H9 (cell line): ENCODE results near the gene EPHA2. TPM values are rescaled to one million over a fixed set of nuclear protein-coding genes. Genes with fewer than 3 reads are reported as not detected.

Source experiments
- DNase-seq: peaks from one replicate; pipeline ENCODE4 v3.0.0-alpha.2; 2017
- H2AFZ ChIP-seq: one replicate; pipeline ENCODE4 v1.6.1; 2013; ENCODE audit warnings: mild to moderate bottlenecking, low read length, control low read depth, moderate library complexity
- H2AK5ac ChIP-seq: 2 replicates; pipeline ENCODE4 v1.6.1; 2013; ENCODE audit warnings: low read length, control low read depth, mixed read lengths; ENCODE audit not compliant: insufficient read length
- H2BK120ac ChIP-seq: one replicate; pipeline ENCODE4 v1.6.1; 2013; ENCODE audit warnings: low read depth, mild to moderate bottlenecking, low read length, control low read depth, inconsistent platforms; ENCODE audit not compliant: poor library complexity, severe bottlenecking
- H2BK12ac ChIP-seq: 2 replicates; pipeline ENCODE4 v1.6.1; 2013; ENCODE audit warnings: low read length, control low read depth, mixed read lengths, low read depth; ENCODE audit not compliant: insufficient read length
- H2BK15ac ChIP-seq: 2 replicates; pipeline ENCODE4 v1.6.1; 2013; ENCODE audit warnings: low read depth, low read length, control low read depth
- H2BK20ac ChIP-seq: one replicate; pipeline ENCODE4 v1.6.1; 2013; ENCODE audit warnings: low read depth, mild to moderate bottlenecking, low read length, control low read depth, inconsistent platforms; ENCODE audit not compliant: poor library complexity, severe bottlenecking
- H2BK5ac ChIP-seq: 2 replicates; pipeline ENCODE4 v1.6.1; 2013; ENCODE audit warnings: low read length, control low read depth, mixed read lengths; ENCODE audit not compliant: insufficient read length
- H3K14ac ChIP-seq: 2 replicates; pipeline ENCODE4 v1.6.1; 2013; ENCODE audit warnings: low read length, control low read depth; ENCODE audit not compliant: insufficient read depth
- H3K18ac ChIP-seq: 2 replicates; pipeline ENCODE4 v1.6.1; 2013; ENCODE audit warnings: low read depth, mild to moderate bottlenecking, mixed read lengths, low read length, control low read depth; ENCODE audit not compliant: insufficient read length
- H3K23ac ChIP-seq: 2 replicates; pipeline ENCODE4 v1.6.1; 2013; ENCODE audit warnings: low read length, control low read depth, mixed read lengths, low read depth; ENCODE audit not compliant: insufficient read length
- H3K23me2 ChIP-seq: 2 replicates; pipeline ENCODE4 v1.6.1; 2013; ENCODE audit warnings: low read depth, mild to moderate bottlenecking, mixed read lengths, low read length, control low read depth; ENCODE audit not compliant: insufficient read length, poor library complexity, severe bottlenecking
- H3K27ac ChIP-seq: 2 replicates; pipeline ENCODE4 v1.5.1; 2013; ENCODE audit warnings: low read length, control low read depth, mixed read lengths, low read depth; ENCODE audit not compliant: insufficient read length
- H3K27me3 ChIP-seq: 2 replicates; pipeline ENCODE4 v1.6.1; 2013; ENCODE audit warnings: low read length, control low read depth, inconsistent platforms; ENCODE audit not compliant: insufficient read depth
- H3K4ac ChIP-seq: 2 replicates; pipeline ENCODE4 v1.6.1; 2013; ENCODE audit warnings: low read depth, mild to moderate bottlenecking, control low read depth, inconsistent platforms, low read length, moderate library complexity
- H3K4me1 ChIP-seq: 2 replicates; pipeline ENCODE4 v1.6.1; 2013; ENCODE audit warnings: low read length, control low read depth, inconsistent platforms; ENCODE audit not compliant: insufficient read depth
- H3K4me2 ChIP-seq: 2 replicates; pipeline ENCODE4 v1.6.1; 2013; ENCODE audit warnings: low read length, control low read depth, mixed read lengths; ENCODE audit not compliant: insufficient read length, insufficient read depth
- H3K56ac ChIP-seq: 2 replicates; pipeline ENCODE4 v1.6.1; 2013; ENCODE audit warnings: low read depth, mild to moderate bottlenecking, mixed read lengths, low read length, control low read depth; ENCODE audit not compliant: insufficient read length
- H3K79me1 ChIP-seq: 2 replicates; pipeline ENCODE4 v1.6.1; 2013; ENCODE audit warnings: low read depth, mild to moderate bottlenecking, moderate library complexity, low read length, control low read depth, inconsistent platforms; ENCODE audit not compliant: insufficient read depth, poor library complexity, severe bottlenecking
- H3K79me2 ChIP-seq: 2 replicates; pipeline ENCODE4 v1.6.1; 2013; ENCODE audit warnings: low read length, control low read depth, inconsistent platforms; ENCODE audit not compliant: insufficient read depth
- H3K9ac ChIP-seq: 2 replicates; pipeline ENCODE4 v1.6.1; 2013; ENCODE audit warnings: low read length, control low read depth, mixed read lengths; ENCODE audit not compliant: insufficient read length; ENCODE audit errors: extremely low read depth
- H3K9me3 ChIP-seq: one replicate; pipeline ENCODE4 v1.6.1; 2013; ENCODE audit warnings: low read depth, low read length, inconsistent platforms; ENCODE audit not compliant: control insufficient read depth
- H3T11ph ChIP-seq: one replicate; pipeline ENCODE4 v1.6.1; 2013; ENCODE audit warnings: mild to moderate bottlenecking, low read length, control low read depth, inconsistent platforms
- H4K20me1 ChIP-seq: one replicate; pipeline ENCODE4 v1.6.1; 2013; ENCODE audit not compliant: control insufficient read depth, insufficient read length, insufficient read depth
- H4K5ac ChIP-seq: 2 replicates; pipeline ENCODE4 v1.6.1; 2013; ENCODE audit warnings: low read depth, mild to moderate bottlenecking, mixed read lengths, low read length, control low read depth; ENCODE audit not compliant: insufficient read length
- H4K8ac ChIP-seq: replicated peaks from 2 replicates; pipeline ENCODE4 v1.6.1; 2013; ENCODE audit warnings: low read length, control low read depth, mixed read lengths, low read depth; ENCODE audit not compliant: insufficient read length
- H4K91ac ChIP-seq: 2 replicates; pipeline ENCODE4 v1.6.1; 2013; ENCODE audit warnings: low read depth, mild to moderate bottlenecking, moderate library complexity, mixed read lengths, low read length, control low read depth; ENCODE audit not compliant: insufficient read length
- H3K27ac Mint-ChIP-seq, 3 experiments: 2 replicates in 2 of 3; 3 replicates in 1 of 3; pipeline ENCODE4 v1.8.0; 2020 to 2021; ENCODE audit warnings: mixed read lengths in 3 of 3, mild to moderate bottlenecking in 1 of 3, moderate library complexity in 1 of 3
- H3K27me3 Mint-ChIP-seq: 2 replicates; pipeline ENCODE4 v1.8.0; 2021; ENCODE audit warnings: low read depth, mild to moderate bottlenecking, moderate library complexity, mixed read lengths
- H3K36me3 Mint-ChIP-seq, 3 experiments: 2 replicates in 2 of 3; 3 replicates in 1 of 3; pipeline ENCODE4 v1.8.0; 2020 to 2021; ENCODE audit warnings: low read depth in 3 of 3, mixed read lengths in 3 of 3; ENCODE audit not compliant: insufficient read depth in 1 of 3
- H3K4me1 Mint-ChIP-seq, 2 experiments: 2 replicates each; pipeline ENCODE4 v1.8.0; 2020; ENCODE audit warnings: mixed read lengths in 2 of 2
- H3K4me3 Mint-ChIP-seq, 2 experiments: 2 replicates in 1 of 2; 3 replicates in 1 of 2; pipeline ENCODE4 v1.8.0; 2020 to 2021; ENCODE audit warnings: mild to moderate bottlenecking in 2 of 2, mixed read lengths in 2 of 2, moderate library complexity in 1 of 2
- H3K9me3 Mint-ChIP-seq, 2 experiments: 2 replicates in 1 of 2; 3 replicates in 1 of 2; pipeline ENCODE4 v1.8.0; 2020; ENCODE audit warnings: mild to moderate bottlenecking in 2 of 2, mixed read lengths in 2 of 2, moderate library complexity in 1 of 2
- CTCF ChIP-seq: fragments of 200-600 bp; sonication (generic); conservative IDR thresholded peaks from 3 replicates; pipeline ENCODE4 v1.8.0; 2021; ENCODE audit warnings: antibody characterized with exemption, mild to moderate bottlenecking
- WGBS: extraction: QIAGEN DNeasy Blood & Tissue Kit; methylation state at CpG from one replicate; pipeline ENCODE4 v1.1.7; 2013; ENCODE audit warnings: missing lambda C conversion rate, low lambda C conversion rate, mixed read lengths; ENCODE audit not compliant: insufficient read length; ENCODE audit errors: extremely low coverage; 5-methylcytosine and 5-hydroxymethylcytosine counted together
- total RNA-seq: library from RNA; stranded (reverse); gene quantifications from 2 replicates; pipeline ENCODE4 v1.2.1, GENCODE V29; 2021

Gene EPHA2
- total RNA-seq, 1 experiment from 2014 or later: 33.1 TPM

GRCh38 chr1:16205334-16205671 lies 49.4 kb upstream of the EPHA2 start:
- Histone ChIP-seq H3K9me3 (no peaks in the 10 kb centered on the region), H3K9ac (no peak overlapping the region), H2AK5ac (no peak overlapping the region), H3K4ac (no peak overlapping the region), H3K4me2 (no peak overlapping the region), H2BK120ac (no peak overlapping the region), H2AFZ (no peak overlapping the region), H3K14ac (no peak overlapping the region), H2BK5ac (no peak overlapping the region), H4K5ac (no peak overlapping the region), H2BK15ac (no peak overlapping the region), H3K27ac (no peak overlapping the region), H3K27me3 (no peaks in the 10 kb centered on the region), H3K79me1 (no peaks in the 10 kb centered on the region), H4K91ac (no peak overlapping the region), H4K20me1 (no peaks in the 10 kb centered on the region), H2BK20ac (no peak overlapping the region), H3K18ac (no peak overlapping the region), H3K23me2 (peaks cover 10% of the 10 kb centered on the region), H2BK12ac (no peak overlapping the region), H4K8ac (no peak overlapping the region), H3T11ph (no peak overlapping the region), H3K79me2 (no peaks in the 10 kb centered on the region; the same call in 1 of the 2 replicates), H3K56ac (no peak overlapping the region), H3K23ac (no peak overlapping the region), H3K4me1 (no peaks in the 10 kb centered on the region)
- H3K27me3 Mint-ChIP-seq: no peaks in the 10 kb centered on the region
- H3K27ac Mint-ChIP-seq: no peak overlapping the region
- 0 out of 3 replicates have a peak, but pooled peaks have one; percentile 6 for TF ChIP-seq CTCF
- no peaks in the 10 kb centered on the region for H3K9me3 Mint-ChIP-seq
- H3K4me1 Mint-ChIP-seq: peaks cover 13 to 26% of the 10 kb centered on the region in 2 experiments
- peaks cover 9 to 36% (median 19%) of the 10 kb centered on the region in 3 experiments; a peak in 6 of 7 replicates for H3K36me3 Mint-ChIP-seq
- H3K4me3 Mint-ChIP-seq: peak overlapping the region in 1 of 2 experiments; percentile 17; a peak in 1 of 5 replicates
- no peak for DNase-seq
- no CpG with 5 or more reads among the region's 11 CpGs for WGBS
